HG02642 (cell line): ENCODE data around the gene A2M.

Experiments
- ATAC-seq: cut with Tn5 transposase; IDR thresholded peaks from one replicate; pipeline ENCODE4 v1.9.1; 2021; ENCODE audit warnings: mild to moderate bottlenecking; ENCODE audit not compliant: unreplicated experiment, poor library complexity

Gene A2M

GRCh38 chr12:9049520-9050133, 66.1 kb downstream of the A2M start:
- no peak for ATAC-seq

GRCh38 chr12:9048930-9049329, 66.8 kb downstream of the A2M start:
- ATAC-seq, result no peak

GRCh38 chr12:9047105-9047504, 68.6 kb downstream of the A2M start:
- ATAC-seq, result no peak

GRCh38 chr12:9043766-9044165, 72.0 kb downstream of the A2M start:
- no peak for ATAC-seq

GRCh38 chr12:9041321-9041720, 74.4 kb downstream of the A2M start:
- no peak for ATAC-seq

GRCh38 chr12:9040484-9041186, 75.1 kb downstream of the A2M start:
- ATAC-seq, result no peak

- ATAC-seq, result no peak
Observed at GRCh38 chr12:9039397-9039977, 76.2 kb downstream of the A2M start.

GRCh38 chr12:9037431-9037830, 78.3 kb downstream of the A2M start:
- no peak for ATAC-seq

- no peak for ATAC-seq
Observed at GRCh38 chr12:9036227-9036626, 79.5 kb downstream of the A2M start.

GRCh38 chr12:9034095-9034494, 81.6 kb downstream of the A2M start:
- ATAC-seq, result no peak

- ATAC-seq, result no peak
Observed at GRCh38 chr12:9033265-9033887, 82.3 kb downstream of the A2M start.

GRCh38 chr12:9032202-9032964, 83.3 kb downstream of the A2M start:
- no peak for ATAC-seq

GRCh38 chr12:9030776-9031175, 84.9 kb downstream of the A2M start:
- no peak for ATAC-seq

- ATAC-seq, result no peak
Observed at GRCh38 chr12:9027161-9028059, 88.3 kb downstream of the A2M start.

- no peak for ATAC-seq
Observed at GRCh38 chr12:9024512-9024911, 91.2 kb downstream of the A2M start.

- ATAC-seq, result no peak
Observed at GRCh38 chr12:9022592-9022991, 93.1 kb downstream of the A2M start.
